GM19328 (cell line): ENCODE measurements around the gene ZCCHC12.
"Not testable (repeated sequence)": the region's sequence is repeated elsewhere in the genome, so short reads cannot be mapped to it uniquely, and the experiment has no call there.

Experiments
- ATAC-seq: cut with Tn5 transposase; IDR thresholded peaks from one replicate; pipeline ENCODE4 v1.9.1; 2021; ENCODE audit warnings: mild to moderate bottlenecking, moderate library complexity; ENCODE audit not compliant: unreplicated experiment

The ZCCHC12 gene

GRCh38 chrX:118823263-118824172 is at the start of gene ZCCHC12:
TSS of gene ZCCHC12 (plus strand) at chrX:118823824. CDS start at chrX:118825245, 1,421 bp downstream.
- ATAC-seq, result no peak

- no peak for ATAC-seq
These were observed 44.0 kb upstream of the ZCCHC12 start for GRCh38 chrX:118779581-118779980.

- ATAC-seq, result no peak
These were observed 43.1 kb upstream of the ZCCHC12 start for GRCh38 chrX:118780509-118780908.

GRCh38 chrX:118780911-118781310 is 42.7 kb upstream of the ZCCHC12 start:
- ATAC-seq, result no peak

- ATAC-seq, result no peak
These were observed 27.9 kb upstream of the ZCCHC12 start for GRCh38 chrX:118795528-118796280.

GRCh38 chrX:118802857-118803256 is 20.8 kb upstream of the ZCCHC12 start:
- ATAC-seq, result no peak

- ATAC-seq, result no peak
These were observed 16.2 kb upstream of the ZCCHC12 start for GRCh38 chrX:118807151-118808017.

- ATAC-seq, result not testable (repeated sequence)
These were observed 6.4 kb upstream of the ZCCHC12 start for GRCh38 chrX:118817257-118817656.

- ATAC-seq, result no peak
These were observed 628 bp downstream of the ZCCHC12 start for GRCh38 chrX:118824173-118824730.

- no peak for ATAC-seq
These were observed 1.6 kb downstream of the ZCCHC12 start for GRCh38 chrX:118825227-118825626.

- no peak for ATAC-seq
These were observed 15.8 kb downstream of the ZCCHC12 start for GRCh38 chrX:118839334-118839958.

- ATAC-seq, result no peak
These were observed 24.1 kb downstream of the ZCCHC12 start for GRCh38 chrX:118847676-118848075.

GRCh38 chrX:118853596-118853995 is 30.0 kb downstream of the ZCCHC12 start:
- ATAC-seq, result no peak

GRCh38 chrX:118855681-118856310 is 32.2 kb downstream of the ZCCHC12 start:
- ATAC-seq, result no peak

GRCh38 chrX:118857006-118857405 is 33.4 kb downstream of the ZCCHC12 start:
- ATAC-seq, result no peak

GRCh38 chrX:118861338-118861737 is 37.7 kb downstream of the ZCCHC12 start:
- no peak for ATAC-seq

- no peak for ATAC-seq
These were observed 38.5 kb downstream of the ZCCHC12 start for GRCh38 chrX:118862091-118862490.

- no peak for ATAC-seq
These were observed 39.4 kb downstream of the ZCCHC12 start for GRCh38 chrX:118862979-118863378.

GRCh38 chrX:118864063-118864635 is 40.5 kb downstream of the ZCCHC12 start:
- no peak for ATAC-seq
